GM10248 (cell line): ENCODE measurements around the gene STXBP5L.
"Not testable (repeated sequence)": the region's sequence is repeated elsewhere in the genome, so short reads cannot be mapped to it uniquely, and the experiment has no call there.

ENCODE experiments used
- CTCF ChIA-PET: fragments of 300-600 bp; sonication (Branson Sonifier 250); formaldehyde crosslinking; extraction: SDS; loops from one replicate; lab custom pipeline; 2021; ENCODE audit warnings: antibody characterized with exemption; lab: Yijun Ruan, JAX
- POLR2A ChIA-PET: fragments of 350-650 bp; sonication (Branson Sonifier 250); formaldehyde crosslinking; extraction: SDS; loops from one replicate; lab custom pipeline; 2020; ENCODE audit warnings: antibody characterized with exemption; lab: Yijun Ruan, JAX
- DNase-seq: peaks from one replicate; pipeline ENCODE4 v3.0.0; 2012; ENCODE audit errors: extremely low spot score
- CTCF ChIP-seq: IDR thresholded peaks from 2 replicates; pipeline ENCODE4 v1.5.1; 2012; ENCODE audit warnings: mild to moderate bottlenecking, low read depth; ENCODE audit errors: extremely low read depth, missing control alignments, control extremely low read depth

STXBP5L gene

GRCh38 chr3:121175083-121175482 is 267.1 kb downstream of the STXBP5L start:
- TF ChIP-seq CTCF: no peak
- CTCF ChIA-PET: no interaction called here
- POLR2A ChIA-PET: no interaction called here
- no peak for DNase-seq

- CTCF ChIA-PET, POLR2A ChIA-PET, DNase-seq: not testable (repeated sequence)
These were observed 282.6 kb downstream of the STXBP5L start for GRCh38 chr3:121190626-121191025.

GRCh38 chr3:121202573-121202972 is 294.6 kb downstream of the STXBP5L start:
- no peak for DNase-seq
- POLR2A ChIA-PET: no interaction called here
- CTCF ChIA-PET: no interaction called here
- no peak for TF ChIP-seq CTCF

- CTCF ChIA-PET: no interaction called here
- POLR2A ChIA-PET: no interaction called here
- no peak for TF ChIP-seq CTCF
- DNase-seq: no peak
These were observed 315.1 kb downstream of the STXBP5L start for GRCh38 chr3:121223116-121223515.

GRCh38 chr3:121228971-121229370 is 321.0 kb downstream of the STXBP5L start:
- POLR2A ChIA-PET: no interaction called here
- CTCF ChIA-PET: no interaction called here
- TF ChIP-seq CTCF: no peak
- no peak for DNase-seq

GRCh38 chr3:121230194-121230593 is 322.2 kb downstream of the STXBP5L start:
- POLR2A ChIA-PET, DNase-seq: not testable (repeated sequence)
- CTCF ChIA-PET: interaction anchor here (0.6 to 1.2 kb wide), 3 partner anchors 9 to 11 kb away, joined by 3 to 4 read pairs (median 3); no protein-coding TSS in a partner anchor

- no peak for TF ChIP-seq CTCF
- CTCF ChIA-PET: no interaction called here
- no peak for DNase-seq
- POLR2A ChIA-PET: no interaction called here
These were observed 323.9 kb downstream of the STXBP5L start for GRCh38 chr3:121231872-121232271.
